HG03097 (cell line): ENCODE measurements around the gene C19orf33.
A peak's percentile ranks its signal among the peaks of the same experiment; 100 is the strongest.
"Not testable (repeated sequence)": the region's sequence is repeated elsewhere in the genome, so short reads cannot be mapped to it uniquely, and the experiment has no call there.

Experiments used
- ATAC-seq: cut with Tn5 transposase; IDR thresholded peaks from one replicate; pipeline ENCODE4 v1.9.1; 2021; ENCODE audit not compliant: unreplicated experiment, low FRiP score

C19orf33 gene

DNA sequence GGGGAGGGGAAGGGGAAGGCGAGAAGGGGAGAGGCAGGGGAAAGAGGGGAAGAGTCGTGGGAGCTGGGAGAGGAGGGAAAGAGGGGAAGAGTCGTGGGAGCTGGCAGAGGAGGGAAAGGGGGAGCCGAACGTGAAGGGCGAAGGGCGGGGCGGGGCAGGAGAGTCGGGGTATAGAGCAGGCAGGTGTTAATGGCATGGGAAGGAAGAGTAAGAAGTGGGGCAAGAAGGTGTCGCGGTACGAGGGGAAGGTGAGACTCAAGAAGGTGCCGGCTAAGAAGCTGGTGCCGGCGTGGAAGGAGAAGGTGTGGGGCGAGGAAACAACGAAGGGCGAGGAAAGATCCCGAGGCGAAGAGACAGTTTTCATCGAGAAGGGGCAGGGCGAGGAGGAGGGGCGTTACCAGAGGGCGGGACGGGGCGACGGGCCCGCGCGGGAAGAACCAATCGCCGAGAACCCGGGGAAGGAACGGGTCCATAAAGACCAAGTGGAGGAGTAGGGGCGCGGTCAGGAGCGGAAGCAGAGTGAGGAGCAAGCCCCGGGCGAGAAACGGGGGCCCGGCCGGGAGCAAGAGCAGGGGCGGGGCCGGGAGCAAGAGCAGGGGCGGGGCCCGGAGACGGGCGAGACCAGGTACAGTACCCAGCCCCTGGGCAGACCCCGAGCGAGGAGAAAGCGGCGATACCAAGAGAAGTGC is 32.0 kb downstream of the C19orf33 start:
- peak; percentile 60 for ATAC-seq

- ATAC-seq, result peak; percentile 53
Measured at GRCh38 chr19:38336638-38337359, 32.7 kb downstream of the C19orf33 start.

- no peak for ATAC-seq
Measured at GRCh38 chr19:38337360-38337653, 33.3 kb downstream of the C19orf33 start.

- ATAC-seq, result not testable (repeated sequence)
Measured at GRCh38 chr19:38339011-38339410, 35.0 kb downstream of the C19orf33 start.

GRCh38 chr19:38340927-38341326 is 36.9 kb downstream of the C19orf33 start:
- ATAC-seq, result no peak

GRCh38 chr19:38346837-38347236 is 42.8 kb downstream of the C19orf33 start:
- no peak for ATAC-seq

DNA sequence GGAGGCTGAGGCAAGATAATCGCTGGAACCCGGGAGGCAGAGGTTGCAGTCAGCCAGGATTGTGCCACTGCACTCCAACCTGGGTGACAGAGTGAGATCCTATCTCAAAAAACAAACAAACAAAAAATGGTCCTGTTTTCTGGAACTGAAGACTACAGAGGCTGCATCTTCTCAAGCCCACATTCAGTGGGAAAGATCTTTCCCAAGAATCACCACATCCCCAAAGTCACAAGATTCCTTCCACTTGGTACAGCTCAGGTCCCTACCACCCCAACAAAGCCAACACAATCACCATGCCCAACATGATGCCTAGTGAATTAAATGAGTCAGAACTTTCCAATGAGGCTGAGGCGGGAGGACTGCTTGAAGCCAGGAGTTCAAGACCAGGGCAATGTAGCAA is 46.8 kb downstream of the C19orf33 start:
- no peak for ATAC-seq

DNA sequence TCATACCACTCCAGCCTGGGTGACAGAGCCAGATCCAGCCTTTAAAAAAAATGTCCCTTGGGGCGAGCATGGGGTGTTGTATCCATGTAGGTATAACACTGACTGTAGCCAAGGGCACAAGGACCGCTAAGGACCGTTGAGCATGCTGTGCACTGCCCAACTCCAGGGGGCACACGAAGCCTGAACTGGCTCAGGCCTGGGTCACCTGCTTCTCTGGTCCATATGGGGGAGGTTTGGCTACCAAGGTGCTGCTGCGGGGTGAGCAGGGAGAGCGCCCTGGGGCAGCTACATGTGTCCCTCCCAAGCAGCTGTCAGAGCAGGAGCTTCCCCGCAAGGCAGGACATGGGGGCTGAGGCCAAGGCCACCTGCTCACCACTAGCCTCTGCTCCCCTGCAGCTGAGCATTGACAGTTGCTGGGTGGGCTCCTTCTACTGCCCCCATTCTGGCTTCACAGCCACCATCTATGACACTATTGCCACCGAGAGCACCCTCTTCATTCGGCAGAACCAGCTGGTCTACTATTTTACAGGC is 47.9 kb downstream of the C19orf33 start:
- ATAC-seq, result no peak

GRCh38 chr19:38352611-38353010 is 48.6 kb downstream of the C19orf33 start:
- ATAC-seq, result no peak
